Testis (tissue), 2 donors: ENCODE measurements around the gene BCL2L1.

Experiments
- POLR2A ChIP-seq: fragments of 450-650 bp; IDR thresholded peaks from one replicate; pipeline ENCODE4 v1.6.1; 2017; ENCODE audit warnings: antibody characterized with exemption, mild to moderate bottlenecking, moderate library complexity
- TF ChIP-seq, protein P1 (sequence below), 3 experiments: fragments of 450-650 bp in 2 of 3; fragments of 200-600 bp in 1 of 3; sonication (generic) in 1 of 3; IDR thresholded peaks; one replicate each; pipeline ENCODE4 v1.5.1; 2016 to 2019; ENCODE audit warnings: antibody characterized with exemption in 3 of 3, mild to moderate bottlenecking in 2 of 3, moderate library complexity in 1 of 3

GRCh38 chr20:31751126-31751525 lies 28.5 kb upstream of the BCL2L1 start:
- TF ChIP-seq, protein P1, sequence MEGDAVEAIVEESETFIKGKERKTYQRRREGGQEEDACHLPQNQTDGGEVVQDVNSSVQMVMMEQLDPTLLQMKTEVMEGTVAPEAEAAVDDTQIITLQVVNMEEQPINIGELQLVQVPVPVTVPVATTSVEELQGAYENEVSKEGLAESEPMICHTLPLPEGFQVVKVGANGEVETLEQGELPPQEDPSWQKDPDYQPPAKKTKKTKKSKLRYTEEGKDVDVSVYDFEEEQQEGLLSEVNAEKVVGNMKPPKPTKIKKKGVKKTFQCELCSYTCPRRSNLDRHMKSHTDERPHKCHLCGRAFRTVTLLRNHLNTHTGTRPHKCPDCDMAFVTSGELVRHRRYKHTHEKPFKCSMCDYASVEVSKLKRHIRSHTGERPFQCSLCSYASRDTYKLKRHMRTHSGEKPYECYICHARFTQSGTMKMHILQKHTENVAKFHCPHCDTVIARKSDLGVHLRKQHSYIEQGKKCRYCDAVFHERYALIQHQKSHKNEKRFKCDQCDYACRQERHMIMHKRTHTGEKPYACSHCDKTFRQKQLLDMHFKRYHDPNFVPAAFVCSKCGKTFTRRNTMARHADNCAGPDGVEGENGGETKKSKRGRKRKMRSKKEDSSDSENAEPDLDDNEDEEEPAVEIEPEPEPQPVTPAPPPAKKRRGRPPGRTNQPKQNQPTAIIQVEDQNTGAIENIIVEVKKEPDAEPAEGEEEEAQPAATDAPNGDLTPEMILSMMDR (IDR thresholded peaks at IDR 0.05), result no peak
- TF ChIP-seq POLR2A, result no peak
